A673 (cell line): ENCODE measurements around the gene LCE3C.

ENCODE experiments used
- CTCF ChIP-seq: fragments of 300-800, 200-600 bp; sonication (generic); conservative IDR thresholded peaks from 2 replicates; pipeline ENCODE4 v1.5.1; 2017; ENCODE audit warnings: low read depth, mild to moderate bottlenecking, antibody characterized with exemption, low read length, moderate library complexity, mixed read lengths
- EZH2 ChIP-seq: fragments of 200-600 bp; sonication (generic); IDR thresholded peaks from 2 replicates; pipeline ENCODE4 v1.6.1; 2017; ENCODE audit warnings: borderline replicate concordance, low read depth, mild to moderate bottlenecking, mixed read lengths, antibody characterized with exemption, low read length; ENCODE audit not compliant: poor library complexity, severe bottlenecking

- TF ChIP-seq CTCF (no peak), EZH2 (no peak)
These were observed 46.6 kb downstream of the LCE3C start for GRCh38 chr1:152646656-152647055.
